Motor neuron (in vitro differentiated cells): ENCODE results near the gene FIP1L1. TPM values are rescaled to one million over a fixed set of nuclear protein-coding genes. Genes with fewer than 3 reads are reported as not detected.

ENCODE experiments used
- ATAC-seq, 8 experiments: fragments of 200-7000 bp; cut with Tn5 transposase; replicated peaks in 6 of 8; 2 replicates each; pipeline ENCODE4 v1.8.0; 2021; ENCODE audit warnings: mild to moderate bottlenecking in 8 of 8, moderate library complexity in 8 of 8
- H3K27ac ChIP-seq, 2 donors: fragments of 250-450 bp; sonication (Bioruptor Pico); 2 replicates each; pipeline ENCODE4 v1.9.0; 2021; ENCODE audit warnings: antibody characterized with exemption in 2 of 2, mild to moderate bottlenecking in 2 of 2, moderate library complexity in 1 of 2
- H3K4me1 ChIP-seq, 2 donors: fragments of 250-450 bp; sonication (Bioruptor Pico); replicated peaks in 1 of 2; 2 replicates each; pipeline ENCODE4 v1.6.1; 2021; ENCODE audit warnings: antibody characterized with exemption in 2 of 2, mild to moderate bottlenecking in 2 of 2, moderate library complexity in 1 of 2
- H3K4me3 ChIP-seq, 5 donors: fragments of 250-450 bp; sonication (Bioruptor Pico); 2 replicates each; pipeline ENCODE4 v1.9.0; 2021; ENCODE audit warnings: antibody characterized with exemption in 5 of 5, mild to moderate bottlenecking in 5 of 5, moderate library complexity in 4 of 5
- WGBS, 10 experiments: fragments of 450-650 bp; shearing (Covaris generic); methylation state at CpG; one replicate each; pipeline ENCODE4 v1.0.0; 2022; 5-methylcytosine and 5-hydroxymethylcytosine counted together
- in situ Hi-C, 9 experiments: fragments of 400-800 bp; cut with MboI; loops; one replicate each; pipeline ENCODE4 v1.15.0; 2021; ENCODE audit warnings: low sequenced_read_pairs in 9 of 9, low pct_unique_long_range_greater_than_20kb in 2 of 9; ENCODE audit not compliant: unreplicated experiment in 9 of 9
- total RNA-seq, 8 experiments: library from RNA; unstranded; fragments of 300-600 nt; gene quantifications; 2 replicates each; pipeline versions ENCODE4 v1.2.3 to v1.2.4, GENCODE V29; 2022

FIP1L1 gene
- total RNA-seq, 8 experiments from 2014 or later, result 49.1 to 84.2 (median 59.0) TPM

GRCh38 chr4:53421791-53422190, 44.4 kb downstream of the FIP1L1 start:
- 67 to 100% (median 89%) methylated on average over 1 to 2 of the region's 2 CpGs for WGBS, 10 experiments
- Histone ChIP-seq H3K4me1 (no peaks in the 10 kb centered on the region), H3K4me3 (no peak overlapping the region), H3K27ac (no peak overlapping the region)
- no peak for ATAC-seq
- in situ Hi-C loops, result no loop called here

DNA sequence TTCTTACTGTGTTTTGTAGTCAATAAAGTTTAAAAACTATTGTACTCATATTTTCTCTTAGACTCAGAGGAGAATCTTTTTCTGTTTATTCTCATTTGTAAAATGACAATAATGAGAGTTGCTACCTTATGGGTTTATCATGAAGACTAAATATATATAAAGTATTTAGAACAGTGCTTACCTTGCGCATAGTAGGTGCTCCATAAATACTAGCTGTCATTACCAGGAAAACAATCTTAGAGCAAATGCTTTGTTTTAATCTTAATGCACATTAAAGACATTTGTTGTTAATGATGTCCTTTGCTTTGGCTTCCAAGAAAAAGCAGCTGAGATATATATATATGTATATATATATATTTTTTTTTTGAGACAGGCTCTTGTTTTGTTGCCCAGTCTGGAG, 44.9 kb downstream of the FIP1L1 start:
- ATAC-seq, result no peak
- in situ Hi-C loops, result no loop called here
- Histone ChIP-seq H3K27ac (no peak overlapping the region), H3K4me3 (no peak overlapping the region), H3K4me1 (no peaks in the 10 kb centered on the region)
- whole genome bisulfite sequencing, 10 experiments, result 67 to 100% (median 100%) methylated on average over 1 of the region's 1 CpG; no CpG with 5 or more reads in 3 of the 10 experiments

DNA sequence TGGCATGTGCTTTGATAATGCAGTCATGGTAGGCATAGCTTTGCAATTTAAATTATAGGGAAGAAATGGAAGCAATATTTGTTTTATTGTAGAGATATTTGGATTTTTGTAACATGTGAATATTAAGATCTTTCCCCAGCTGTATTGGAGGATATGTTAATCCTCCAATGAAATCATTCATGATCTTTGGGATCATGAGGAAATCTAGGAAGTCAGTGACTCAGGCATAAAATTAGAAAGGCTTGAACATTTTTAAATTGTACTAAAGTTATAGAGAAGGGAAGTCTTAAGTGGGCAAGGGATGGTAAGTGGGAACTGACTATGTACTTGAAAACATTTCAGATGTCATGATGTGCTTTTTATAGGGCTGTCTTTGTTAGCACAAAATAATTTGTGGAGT, 46.8 kb downstream of the FIP1L1 start:
- Histone ChIP-seq H3K27ac (no peak overlapping the region), H3K4me3 (no peak overlapping the region), H3K4me1 (no peaks in the 10 kb centered on the region)
- peak in 3 of 8 experiments; percentile 37 to 61 (median 52) for ATAC-seq
- in situ Hi-C loops, result no loop called here

DNA sequence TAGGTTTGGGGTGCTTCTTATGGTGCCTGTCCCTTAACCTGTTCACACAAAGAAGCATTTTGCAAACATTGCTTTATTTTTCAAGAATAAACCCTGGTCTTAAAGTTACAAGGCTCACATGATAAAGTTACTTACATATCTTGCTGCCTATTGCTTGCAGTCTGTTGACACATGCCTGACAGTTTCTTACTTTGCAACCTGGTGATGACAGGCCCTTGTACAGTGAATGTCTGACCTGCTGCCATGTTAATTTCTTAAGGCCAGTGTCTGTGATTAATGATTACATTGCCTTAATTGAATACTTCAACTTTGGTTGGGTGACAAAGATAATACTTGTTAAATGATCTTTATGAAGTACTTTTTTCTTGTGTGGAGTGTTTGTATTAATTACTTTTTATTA, 49.9 kb downstream of the FIP1L1 start:
- Histone ChIP-seq H3K4me1 (no peaks in the 10 kb centered on the region), H3K27ac (no peak overlapping the region), H3K4me3 (no peak overlapping the region)
- ATAC-seq, result peak in 2 of 8 experiments; percentile 20 to 54
- in situ Hi-C loops, result no loop called here

DNA sequence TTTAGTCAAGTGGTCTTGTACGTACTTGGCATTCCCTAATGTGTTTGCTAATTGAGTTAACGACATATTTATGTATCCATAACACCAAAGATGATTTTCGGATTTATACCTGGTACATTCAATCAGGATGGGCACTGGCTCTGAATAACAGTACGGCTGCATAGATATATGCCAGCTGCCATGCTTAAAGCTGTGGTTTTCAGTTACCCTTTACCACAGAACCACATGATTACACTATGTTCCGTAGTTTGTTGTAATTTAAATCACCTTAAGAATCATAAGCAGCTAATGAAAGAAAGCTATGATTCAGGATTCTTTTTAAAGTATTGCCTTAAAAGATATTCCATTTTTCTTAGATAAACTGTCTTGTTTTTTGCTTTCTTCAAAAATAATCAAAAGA, 53.6 kb downstream of the FIP1L1 start:
- no peak for ATAC-seq
- no peaks in the 10 kb centered on the region for H3K4me1 ChIP-seq
- H3K27ac ChIP-seq, result no peak overlapping the region
- no peak overlapping the region for H3K4me3 ChIP-seq
- 52 to 100% (median 94%) methylated on average over 3 to 5 of the region's 5 CpGs for WGBS, 10 experiments
- in situ Hi-C loops, result no loop called here

DNA sequence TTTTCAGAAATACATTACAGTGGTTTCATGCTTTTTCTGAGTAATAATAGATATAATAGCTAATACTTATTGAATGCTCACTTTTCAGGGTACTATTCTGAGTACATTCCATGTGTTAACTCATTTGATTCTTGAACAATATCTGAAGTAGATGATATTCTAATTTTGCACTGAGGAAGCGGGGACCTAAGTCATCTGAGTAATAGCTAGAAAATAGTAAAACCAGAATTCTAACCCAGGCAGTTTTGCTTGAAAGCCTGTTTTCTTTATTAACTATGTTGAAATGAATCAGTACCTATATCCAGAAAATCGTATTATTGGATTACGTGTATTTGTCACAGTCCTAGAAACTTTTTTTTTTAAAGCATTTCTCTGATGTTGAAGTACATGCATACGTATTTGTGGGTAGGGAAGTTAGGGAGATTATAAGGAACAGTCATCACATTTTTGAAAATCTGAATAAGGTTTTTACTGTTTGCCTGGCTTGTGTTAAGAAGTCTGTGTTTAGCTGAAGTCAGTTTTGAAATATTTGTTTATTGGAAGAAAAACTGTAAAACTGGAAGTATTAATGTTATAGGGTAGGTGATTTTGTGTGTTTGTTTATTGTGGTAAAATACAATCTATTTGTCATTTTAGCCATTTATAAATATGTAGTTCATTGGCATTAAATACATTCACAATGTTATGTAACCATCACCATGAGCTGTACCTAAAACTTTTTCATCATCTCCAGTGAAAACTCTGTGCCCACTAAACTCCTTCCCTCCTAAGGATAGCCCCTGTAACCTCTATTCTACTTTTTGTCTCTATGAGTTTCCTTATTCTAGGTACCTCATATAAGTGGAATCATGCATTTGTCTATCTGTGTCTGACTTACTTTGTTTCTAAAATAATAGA, 55.3 kb downstream of the FIP1L1 start:
- Histone ChIP-seq H3K27ac (no peak overlapping the region), H3K4me1 (no peaks in the 10 kb centered on the region), H3K4me3 (no peak overlapping the region)
- 60 to 100% (median 96%) methylated on average over 1 to 4 of the region's 4 CpGs for WGBS, 10 experiments
- in situ Hi-C loops, result no loop called here
- no peak for ATAC-seq

GRCh38 chr4:53436251-53436650, 58.8 kb downstream of the FIP1L1 start:
- no peak overlapping the region for H3K27ac ChIP-seq
- H3K4me1 ChIP-seq, result no peaks in the 10 kb centered on the region
- no peak for ATAC-seq
- H3K4me3 ChIP-seq, result no peak overlapping the region
- in situ Hi-C loops, result no loop called here
- WGBS, 10 experiments, result 43 to 100% (median 100%) methylated on average over 1 of the region's 1 CpG; no CpG with 5 or more reads in 4 of the 10 experiments

GRCh38 chr4:53441564-53441963, 64.1 kb downstream of the FIP1L1 start:
- 86 to 100% (median 92%) methylated on average over 1 of the region's 1 CpG; no CpG with 5 or more reads in 3 of the 10 experiments for WGBS, 10 experiments

DNA sequence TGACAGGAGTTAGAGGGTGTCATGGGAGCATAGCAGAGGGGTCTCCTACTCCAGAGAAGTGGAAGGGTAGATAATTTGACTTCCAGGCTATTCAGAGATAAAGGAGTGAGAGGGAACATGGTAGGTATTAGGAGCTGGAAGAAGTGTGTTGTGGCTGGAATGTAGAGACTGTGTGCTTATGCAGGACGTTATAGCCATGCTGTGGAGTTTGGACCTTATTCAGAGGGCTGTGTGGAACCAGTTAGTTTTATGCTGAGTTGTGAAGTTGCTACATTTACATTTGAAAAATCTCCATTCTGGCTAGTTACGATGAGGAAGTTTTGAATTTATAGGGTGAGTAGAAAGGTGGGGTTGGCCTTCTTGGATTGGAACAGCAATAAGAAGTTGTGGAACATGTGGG, 67.5 kb downstream of the FIP1L1 start:
- Histone ChIP-seq H3K4me3 (no peak overlapping the region), H3K27ac (no peak overlapping the region), H3K4me1 (no peaks in the 10 kb centered on the region)
- ATAC-seq, result no peak
- 63 to 100% (median 90%) methylated on average over 1 to 2 of the region's 2 CpGs; no CpG with 5 or more reads in 1 of the 10 experiments for WGBS, 10 experiments
- in situ Hi-C loops, result no loop called here

More at GRCh38 chr4:53441564-53441963, 64.1 kb downstream of the FIP1L1 start:
- in situ Hi-C loops, result no loop called here
- Histone ChIP-seq H3K4me3 (no peak overlapping the region), H3K27ac (no peak overlapping the region), H3K4me1 (no peaks in the 10 kb centered on the region)
- no peak for ATAC-seq

DNA sequence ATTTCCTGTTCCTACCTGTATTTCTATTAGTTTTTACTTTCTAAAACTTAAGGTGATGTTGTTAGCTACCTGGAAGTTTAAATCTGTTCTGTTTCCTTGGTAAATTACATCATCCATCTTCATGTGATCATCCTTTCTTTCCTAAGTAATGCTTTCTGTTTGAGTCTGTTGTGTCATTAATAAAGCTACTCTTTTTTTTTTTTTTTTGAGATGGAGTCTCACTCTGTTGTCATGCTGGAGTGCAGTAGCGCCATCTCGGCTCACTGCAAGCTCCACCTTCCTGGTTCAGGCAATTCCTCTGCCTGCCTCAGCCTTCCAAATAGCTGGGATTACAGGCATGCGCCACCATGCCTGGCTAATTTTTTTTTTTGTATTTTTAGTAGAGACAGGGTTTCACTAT, 73.3 kb downstream of the FIP1L1 start:
- 86 to 100% (median 94%) methylated on average over 1 to 3 of the region's 3 CpGs; no CpG with 5 or more reads in 1 of the 10 experiments for WGBS, 10 experiments
- in situ Hi-C loops, result no loop called here
- peak in 5 of 8 experiments; percentile 24 to 79 (median 49) for ATAC-seq
- no peak overlapping the region for H3K4me3 ChIP-seq
- no peak overlapping the region for H3K27ac ChIP-seq
- no peaks in the 10 kb centered on the region for H3K4me1 ChIP-seq

DNA sequence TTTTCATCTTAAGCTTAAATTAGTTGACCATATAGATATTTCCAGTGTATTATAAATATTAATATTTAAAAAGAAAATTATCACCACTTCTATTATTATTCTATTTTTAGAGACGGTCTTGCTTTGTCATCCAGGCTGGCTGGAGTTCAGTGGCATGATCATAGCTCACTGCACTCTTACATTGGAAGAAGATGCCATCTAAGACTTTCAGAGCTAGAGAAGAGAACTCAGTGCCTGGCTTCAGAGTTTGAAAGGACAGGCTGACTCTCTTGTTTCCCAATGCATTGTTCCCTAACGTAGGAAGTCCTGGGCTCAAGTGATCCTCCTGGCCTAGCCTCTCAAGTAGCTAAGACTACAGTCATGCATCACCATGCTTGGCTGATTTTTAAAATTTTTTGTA, 75.9 kb downstream of the FIP1L1 start:
- ATAC-seq, result no peak
- 67 to 100% (median 100%) methylated on average over 1 to 2 of the region's 2 CpGs; no CpG with 5 or more reads in 2 of the 10 experiments for WGBS, 10 experiments
- Histone ChIP-seq H3K27ac (no peak overlapping the region), H3K4me3 (no peak overlapping the region), H3K4me1 (no peaks in the 10 kb centered on the region)
- in situ Hi-C loops, result no loop called here

GRCh38 chr4:53455766-53456165, 78.3 kb downstream of the FIP1L1 start:
- in situ Hi-C loops, result no loop called here
- H3K27ac ChIP-seq, result no peak overlapping the region
- no peak overlapping the region for H3K4me3 ChIP-seq
- no peaks in the 10 kb centered on the region for H3K4me1 ChIP-seq
- no peak for ATAC-seq
- 87 to 100% (median 100%) methylated on average over 1 to 3 of the region's 3 CpGs; no CpG with 5 or more reads in 1 of the 10 experiments for WGBS, 10 experiments

DNA sequence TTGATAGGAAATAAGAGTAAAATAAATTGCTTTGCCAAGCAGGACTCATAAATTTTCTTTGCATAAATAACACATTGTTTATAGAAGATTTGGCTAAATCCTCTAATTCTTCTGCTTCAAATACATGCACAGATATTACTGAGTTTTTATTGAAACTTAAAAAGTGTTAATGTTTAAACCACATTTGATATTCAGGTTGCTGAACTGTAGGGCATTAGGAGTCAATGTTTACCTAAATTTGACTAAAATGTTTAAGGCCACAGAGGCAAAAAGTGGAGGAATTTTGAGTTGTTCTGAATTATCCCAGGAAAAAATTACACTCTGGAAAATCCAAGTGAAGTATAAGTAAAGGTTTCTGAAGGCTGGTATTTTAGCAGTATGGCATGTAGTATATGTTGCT, 78.7 kb downstream of the FIP1L1 start:
- no peak overlapping the region for H3K4me3 ChIP-seq
- ATAC-seq, result no peak
- in situ Hi-C loops, result no loop called here
- no peak overlapping the region for H3K27ac ChIP-seq
- no peaks in the 10 kb centered on the region for H3K4me1 ChIP-seq

DNA sequence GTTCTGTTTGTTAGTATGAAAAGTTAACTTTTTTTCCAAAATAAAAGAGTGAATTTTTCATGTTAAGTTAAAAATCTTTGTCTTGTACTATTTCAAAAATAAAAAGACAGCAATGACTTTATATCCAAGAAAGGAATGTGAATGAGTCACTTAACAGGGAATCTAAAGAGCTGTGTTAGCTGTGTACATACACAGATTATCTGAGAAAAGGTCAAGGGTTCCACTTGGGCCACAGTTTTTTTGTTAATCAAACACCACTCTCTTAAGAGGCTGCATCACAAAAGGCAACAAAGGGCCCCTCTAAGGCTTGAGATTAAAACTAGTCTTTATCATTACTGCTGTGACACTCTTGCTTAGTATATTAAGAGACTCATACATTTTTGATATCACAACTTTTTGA, 82.1 kb downstream of the FIP1L1 start:
- Histone ChIP-seq H3K27ac (no peak overlapping the region), H3K4me3 (no peak overlapping the region), H3K4me1 (no peaks in the 10 kb centered on the region)
- ATAC-seq, result peak in 1 of 8 experiments; percentile 54
- in situ Hi-C loops, result no loop called here
